Mesothelial cell of epicardium (in vitro differentiated cells): ENCODE results near the gene NDRG2. TPM values are rescaled to one million over a fixed set of nuclear protein-coding genes. Genes with fewer than 3 reads are reported as not detected.

Source experiments
- DNase-seq, 2 experiments: peaks; one replicate each; pipeline ENCODE4 v3.0.0; 2021; ENCODE audit warnings: low spot score in 2 of 2; ENCODE audit not compliant: unreplicated experiment in 2 of 2
- H3K27ac Mint-ChIP-seq: 2 replicates; pipeline ENCODE4 v1.8.0; 2021; ENCODE audit warnings: mixed read lengths
- H3K27me3 Mint-ChIP-seq: 2 replicates; pipeline ENCODE4 v1.8.0; 2021; ENCODE audit warnings: low read depth, mixed read lengths
- H3K36me3 Mint-ChIP-seq: 2 replicates; pipeline ENCODE4 v1.8.0; 2021; ENCODE audit warnings: mixed read lengths
- H3K4me1 Mint-ChIP-seq: 2 replicates; pipeline ENCODE4 v1.8.0; 2021; ENCODE audit warnings: mixed read lengths
- H3K4me3 Mint-ChIP-seq: 2 replicates; pipeline ENCODE4 v1.8.0; 2021; ENCODE audit warnings: mild to moderate bottlenecking, moderate library complexity, mixed read lengths
- H3K9me3 Mint-ChIP-seq: 2 replicates; pipeline ENCODE4 v1.8.0; 2021; ENCODE audit warnings: mixed read lengths
- CTCF ChIP-seq: fragments of 200-600 bp; sonication (generic); IDR thresholded peaks from one replicate; pipeline ENCODE4 v1.5.0; 2021; ENCODE audit warnings: antibody characterized with exemption; ENCODE audit not compliant: unreplicated experiment
- total RNA-seq: library from RNA; stranded (reverse); gene quantifications from 3 replicates; pipeline ENCODE4 v1.2.1, GENCODE V29; 2021

Gene NDRG2
- total RNA-seq, 1 donor from 2014 or later = 104 TPM

DNA sequence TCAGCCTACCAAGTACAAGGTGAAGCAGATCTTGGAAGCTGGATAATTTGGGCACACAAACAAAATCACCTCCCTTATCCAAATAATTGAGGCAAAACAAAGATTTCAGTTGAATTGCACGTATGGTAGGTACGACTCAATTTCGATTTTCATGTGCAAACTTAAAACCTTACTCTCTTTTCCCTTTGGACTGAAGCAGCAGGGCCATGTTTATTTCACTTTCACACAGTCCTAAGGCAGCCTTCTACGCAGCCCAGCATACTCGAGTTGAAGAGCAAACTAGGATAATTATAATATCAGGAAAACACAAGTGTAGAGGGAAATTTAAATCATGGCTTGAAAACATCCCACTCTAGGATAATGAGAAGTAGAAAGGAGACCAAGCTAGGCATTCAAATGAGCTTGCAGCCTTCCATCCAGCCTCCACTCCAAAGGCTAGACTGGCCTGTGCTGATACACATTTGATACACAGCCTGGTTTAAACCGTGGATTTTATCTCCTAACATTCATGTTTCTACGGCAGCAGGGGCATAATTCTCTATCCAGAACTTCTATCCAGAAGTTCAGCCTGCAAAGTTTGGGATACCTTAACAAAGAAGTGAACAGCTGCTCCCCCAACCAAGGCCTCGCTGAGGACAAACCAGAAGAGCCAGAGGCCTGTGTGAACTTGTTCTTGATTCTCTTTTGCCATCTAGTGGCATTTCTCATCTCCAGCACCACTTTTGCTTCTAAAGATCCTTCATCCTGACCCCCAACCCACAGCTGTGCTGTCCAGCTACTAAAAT is 14.9 kb upstream of the NDRG2 start:
- H3K9me3 Mint-ChIP-seq = no peaks in the 10 kb centered on the region
- no peaks in the 10 kb centered on the region for H3K27me3 Mint-ChIP-seq
- DNase-seq = peak in 1 of 2 experiments; percentile 45
- peak overlapping the region; percentile 80 for H3K27ac Mint-ChIP-seq
- H3K4me1 Mint-ChIP-seq = peaks cover 64% of the 10 kb centered on the region
- TF ChIP-seq CTCF = peak; percentile 24
- H3K4me3 Mint-ChIP-seq = no peak overlapping the region
- H3K36me3 Mint-ChIP-seq = no peaks in the 10 kb centered on the region

DNA sequence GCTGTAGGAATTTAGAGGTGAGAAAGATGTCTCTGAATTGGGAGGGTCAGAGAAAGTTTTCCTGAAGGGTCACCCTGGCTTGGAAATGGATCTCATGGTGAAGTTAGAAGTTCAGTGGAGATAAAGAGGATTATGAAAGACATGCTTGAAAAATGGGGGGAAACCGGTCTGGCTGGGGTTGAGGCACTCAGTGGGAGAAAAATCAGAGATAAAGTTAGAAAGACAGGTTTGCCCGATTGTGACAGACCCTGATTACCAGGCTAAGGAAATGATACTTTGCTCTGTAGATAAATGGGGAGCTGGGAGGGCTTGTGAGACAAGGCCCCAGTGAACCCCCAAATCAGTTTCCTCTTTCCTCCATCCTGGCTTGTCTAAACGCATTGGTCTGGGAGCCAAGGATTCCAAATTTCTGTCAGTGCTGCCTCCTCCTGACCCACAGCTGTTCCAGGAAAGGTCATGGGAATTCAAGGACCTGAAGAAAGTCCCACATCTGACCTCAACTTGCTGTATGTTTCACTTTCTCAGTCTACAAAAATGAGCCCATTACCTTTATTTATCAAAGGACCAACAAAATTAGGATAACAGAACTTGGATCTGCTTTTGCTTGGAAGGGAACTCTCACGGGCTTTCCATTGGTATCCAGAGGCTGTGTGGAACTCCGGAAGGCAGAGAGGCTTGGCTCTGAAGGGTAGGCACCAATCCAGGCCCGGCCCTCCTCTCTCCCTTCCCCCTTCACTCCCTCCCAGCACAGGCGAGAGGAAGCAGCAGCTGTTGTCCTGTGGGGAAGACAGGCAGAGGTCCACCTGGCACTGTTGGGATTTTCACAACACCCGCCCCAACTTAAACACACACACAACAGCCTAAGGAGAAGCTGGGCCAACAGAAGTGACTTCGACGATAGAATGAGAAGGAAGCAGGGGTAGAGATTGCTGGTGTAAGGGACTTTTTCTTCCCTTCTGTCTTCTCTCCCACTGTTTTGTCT is 13.9 kb upstream of the NDRG2 start:
- Mint-ChIP-seq H3K4me1 (peaks cover 58% of the 10 kb centered on the region), H3K27me3 (no peaks in the 10 kb centered on the region), H3K27ac (peak overlapping the region; percentile 80), H3K4me3 (peak overlapping the region; percentile 15), H3K9me3 (no peaks in the 10 kb centered on the region), H3K36me3 (no peaks in the 10 kb centered on the region)
- no peak for TF ChIP-seq CTCF
- peak in 1 of 2 experiments; percentile 50 for DNase-seq

DNA sequence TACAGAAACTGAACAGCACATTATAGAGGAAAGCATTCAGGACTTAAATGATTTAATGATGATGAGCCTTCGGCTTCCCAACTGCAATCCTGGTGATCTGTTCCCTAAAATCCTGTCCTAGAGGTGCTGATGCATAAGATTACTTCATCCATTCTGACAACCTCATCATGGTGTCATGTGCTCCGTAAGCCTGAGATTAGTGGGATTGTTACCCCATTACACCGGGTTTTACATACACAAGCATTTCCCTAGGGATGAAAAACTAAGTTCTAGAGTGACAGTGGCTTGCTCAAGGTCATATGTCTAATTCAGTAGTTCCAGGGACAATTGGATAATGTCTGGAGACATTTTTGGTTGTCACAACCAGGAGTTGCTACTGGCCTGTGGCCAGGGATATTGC is 12.3 kb upstream of the NDRG2 start:
- no peak overlapping the region for H3K4me3 Mint-ChIP-seq
- DNase-seq = no peak
- H3K36me3 Mint-ChIP-seq = no peaks in the 10 kb centered on the region
- H3K9me3 Mint-ChIP-seq = peaks cover 5% of the 10 kb centered on the region
- H3K27me3 Mint-ChIP-seq = no peaks in the 10 kb centered on the region
- TF ChIP-seq CTCF = no peak
- H3K27ac Mint-ChIP-seq = no peak overlapping the region
- peaks cover 44% of the 10 kb centered on the region for H3K4me1 Mint-ChIP-seq

DNA sequence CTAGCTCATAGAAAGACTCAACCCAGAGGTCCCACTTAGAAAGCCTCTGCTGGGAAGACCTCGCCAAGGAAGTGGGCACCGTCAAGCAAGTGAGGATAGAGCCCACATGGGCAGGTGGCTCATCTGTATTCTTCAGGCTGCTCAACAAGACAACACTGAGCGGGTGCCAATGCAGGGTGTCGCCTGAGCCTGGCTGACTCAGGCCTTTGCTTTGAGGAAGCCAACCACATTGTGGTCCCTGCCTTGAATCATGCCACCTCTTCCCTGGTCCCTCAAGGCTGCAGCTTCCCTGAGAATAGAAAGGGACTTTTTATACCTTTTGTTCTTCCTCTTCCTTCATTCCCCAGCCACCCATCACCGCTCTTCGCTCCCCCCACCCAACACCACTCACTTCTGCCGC is 11.9 kb upstream of the NDRG2 start:
- peaks cover 42% of the 10 kb centered on the region for H3K4me1 Mint-ChIP-seq
- no peak for TF ChIP-seq CTCF
- DNase-seq = no peak
- peaks cover 5% of the 10 kb centered on the region for H3K9me3 Mint-ChIP-seq
- no peaks in the 10 kb centered on the region for H3K27me3 Mint-ChIP-seq
- H3K36me3 Mint-ChIP-seq = no peaks in the 10 kb centered on the region
- no peak overlapping the region for H3K4me3 Mint-ChIP-seq
- H3K27ac Mint-ChIP-seq = no peak overlapping the region

DNA sequence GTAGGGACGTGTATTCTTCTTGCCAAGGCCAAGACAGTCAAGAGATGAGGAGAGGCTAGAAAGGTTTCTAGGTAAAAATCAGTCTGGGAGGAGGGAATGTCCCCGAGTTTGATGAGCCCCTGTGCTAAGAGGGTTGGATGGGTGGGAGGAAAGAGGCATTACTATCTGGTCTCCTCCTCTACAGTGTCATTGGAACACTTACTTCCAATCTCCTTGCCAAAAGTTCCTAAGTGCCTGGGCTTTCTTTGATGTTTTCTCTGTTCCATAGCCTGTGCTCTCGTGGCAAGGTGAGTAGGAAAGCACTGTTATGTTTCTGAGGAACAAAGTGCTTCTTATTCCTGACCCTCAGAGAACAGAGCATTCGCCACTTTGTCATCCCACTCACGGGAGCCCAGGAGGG is 9.8 kb upstream of the NDRG2 start, which contains the start of gene RNASE13:
TSS of gene RNASE13 (minus strand) at position 101 of the 400 bp plus-strand sequence. CDS start 519 bp downstream, outside the sequence.
- peaks cover 33% of the 10 kb centered on the region for H3K4me1 Mint-ChIP-seq
- no peak within 1 kb of the TSS for H3K27ac Mint-ChIP-seq
- DNase-seq = no peak
- peaks cover 5% of the 10 kb centered on the region for H3K9me3 Mint-ChIP-seq
- H3K4me3 Mint-ChIP-seq = no peak within 1 kb of the TSS
- H3K36me3 Mint-ChIP-seq = no peaks in the 10 kb centered on the region
- TF ChIP-seq CTCF = no peak
- H3K27me3 Mint-ChIP-seq = no peaks in the 10 kb centered on the region
